SKM-1 treated with dmso at 0.1 percent for 144 hours (cell line): ENCODE measurements around the gene HOXB5.

Experiments
- DNase-seq: peaks from one replicate; lab custom pipeline; 2025; ENCODE audit not compliant: unreplicated experiment; lab: John Stamatoyannopoulos, UW

Gene HOXB5

GRCh38 chr17:48563867-48564187 is 29.8 kb downstream of the HOXB5 start:
- no peak for DNase-seq

GRCh38 chr17:48563385-48563838 is 30.2 kb downstream of the HOXB5 start:
- no peak for DNase-seq

- no peak for DNase-seq
These were observed 30.6 kb downstream of the HOXB5 start for GRCh38 chr17:48562934-48563333.

GRCh38 chr17:48561884-48562810 is 31.4 kb downstream of the HOXB5 start:
- no peak for DNase-seq

GRCh38 chr17:48559840-48560817 is 33.5 kb downstream of the HOXB5 start:
- DNase-seq, result no peak

GRCh38 chr17:48559122-48559839 is 34.3 kb downstream of the HOXB5 start:
- no peak for DNase-seq

GRCh38 chr17:48558831-48559121 is 34.8 kb downstream of the HOXB5 start:
- no peak for DNase-seq

- DNase-seq, result no peak
These were observed 35.3 kb downstream of the HOXB5 start for GRCh38 chr17:48558057-48558830.

- DNase-seq, result no peak
These were observed 36.8 kb downstream of the HOXB5 start for GRCh38 chr17:48556576-48557401.

GRCh38 chr17:48556229-48556575 is 37.4 kb downstream of the HOXB5 start:
- DNase-seq, result no peak

GRCh38 chr17:48555258-48556228 is 38.0 kb downstream of the HOXB5 start:
- DNase-seq, result no peak

- no peak for DNase-seq
These were observed 38.9 kb downstream of the HOXB5 start for GRCh38 chr17:48554412-48555257.

GRCh38 chr17:48553826-48554225 is 39.8 kb downstream of the HOXB5 start:
- no peak for DNase-seq

- no peak for DNase-seq
These were observed 40.4 kb downstream of the HOXB5 start for GRCh38 chr17:48553190-48553547.

- no peak for DNase-seq
These were observed 41.0 kb downstream of the HOXB5 start for GRCh38 chr17:48552466-48553189.

GRCh38 chr17:48551596-48552465 is 41.7 kb downstream of the HOXB5 start:
- DNase-seq, result no peak
